Endothelial cell of umbilical vein (primary cell): ENCODE measurements around the gene MAMDC2. TPM values are rescaled to one million over a fixed set of nuclear protein-coding genes. Genes with fewer than 3 reads are reported as not detected.

ENCODE experiments used
- BruUV-seq: library from RNA; stranded (reverse); fragments of 400-500 nt; replicated peaks from 2 replicates; lab custom pipeline; 2021; lab: Mats Ljungman, UMichigan
- CTCF ChIA-PET: fragments of 300-600, 350-600 bp; sonication (Branson Sonifier 250); formaldehyde crosslinking; loops from one replicate; lab custom pipeline; 2021; ENCODE audit warnings: antibody characterized with exemption, inconsistent platforms; lab: Charles Lee
- POLR2A ChIA-PET: fragments of 300-600, 350-600 bp; sonication (Branson Sonifier 250); formaldehyde crosslinking; loops from one replicate; lab custom pipeline; 2021; ENCODE audit warnings: antibody characterized with exemption, inconsistent platforms; lab: Charles Lee
- DNase-seq: peaks from one replicate; pipeline ENCODE4 v3.0.0-alpha.2; 2011; ENCODE audit warnings: low read depth, low spot score
- FAIRE-seq: peaks from 2 replicates; lab custom pipeline; 2011; peaks lifted over from hg19 to GRCh38; lab: Jason Lieb, UNC
- H2AFZ ChIP-seq: 2 replicates; pipeline ENCODE4 v1.6.0; 2012; ENCODE audit warnings: low read depth, low read length, control low read depth, inconsistent platforms
- H3K27ac ChIP-seq: 2 replicates; pipeline ENCODE4 v1.5.1; 2011; ENCODE audit warnings: low read depth, mild to moderate bottlenecking, control low read depth, low read length, moderate library complexity; ENCODE audit not compliant: insufficient read depth
- H3K27me3 ChIP-seq, 2 experiments: 2 replicates each; pipeline versions ENCODE4 v1.6.0 to v1.6.1; 2011; ENCODE audit warnings: low read length in 2 of 2, mixed read lengths in 1 of 2; ENCODE audit not compliant: control insufficient read depth in 2 of 2, insufficient read depth in 2 of 2
- H3K36me3 ChIP-seq, 2 experiments: 2 replicates in 1 of 2; 3 replicates in 1 of 2; pipeline ENCODE4 v1.5.1; 2011; ENCODE audit warnings: low read length in 2 of 2, mild to moderate bottlenecking in 1 of 2, moderate library complexity in 1 of 2; ENCODE audit not compliant: control insufficient read depth in 2 of 2, insufficient read depth in 2 of 2; ENCODE audit errors: extremely low read depth in 1 of 2
- H3K4me1 ChIP-seq: 3 replicates; pipeline ENCODE4 v1.5.1; 2011; ENCODE audit warnings: mild to moderate bottlenecking, low read length; ENCODE audit not compliant: control insufficient read depth, insufficient read depth; ENCODE audit errors: extremely low read depth
- H3K4me2 ChIP-seq: 2 replicates; pipeline ENCODE4 v1.6.1; 2011; ENCODE audit warnings: low read length, control low read depth, mixed read lengths; ENCODE audit not compliant: insufficient read depth
- H3K4me3 ChIP-seq, 3 experiments: fragments of 200-600 bp in 1 of 3; sonication (generic), shearing (Covaris generic) in 1 of 3; replicated peaks in 1 of 3; 2 replicates each; pipeline ENCODE4 v1.5.1; 2011 to 2016; ENCODE audit warnings: control low read depth in 3 of 3, low read length in 3 of 3, mild to moderate bottlenecking in 2 of 3, inconsistent platforms in 1 of 3, low read depth in 1 of 3, moderate library complexity in 1 of 3; ENCODE audit not compliant: insufficient read depth in 1 of 3
- H3K79me2 ChIP-seq: 2 replicates; pipeline ENCODE4 v1.6.0; 2012; ENCODE audit warnings: low read length, inconsistent platforms; ENCODE audit not compliant: control insufficient read depth, insufficient read depth
- H3K9ac ChIP-seq: replicated peaks from 2 replicates; pipeline ENCODE3; 2011; ENCODE audit warnings: low read length, control low read depth; ENCODE audit not compliant: insufficient read depth; ENCODE audit errors: extremely low read depth
- H3K9me1 ChIP-seq: replicated peaks from 3 replicates; pipeline ENCODE4 v1.6.0; 2011; ENCODE audit warnings: mild to moderate bottlenecking, low read length; ENCODE audit not compliant: control insufficient read depth, insufficient read depth; ENCODE audit errors: extremely low read depth
- H3K9me3 ChIP-seq: replicated peaks from 2 replicates; pipeline ENCODE4 v1.5.1; 2012; ENCODE audit warnings: low read length, inconsistent platforms; ENCODE audit not compliant: control insufficient read depth, insufficient read depth
- H4K20me1 ChIP-seq: replicated peaks from 2 replicates; pipeline ENCODE3; 2011; ENCODE audit warnings: mild to moderate bottlenecking, low read length; ENCODE audit not compliant: control insufficient read depth, insufficient read depth; ENCODE audit errors: extremely low read depth
- EZH2 ChIP-seq: IDR thresholded peaks from 2 replicates; pipeline ENCODE4 v1.6.1; 2012; ENCODE audit warnings: borderline replicate concordance, low read depth, mild to moderate bottlenecking, moderate library complexity, low read length, inconsistent platforms; ENCODE audit not compliant: severe bottlenecking
- FOS ChIP-seq: IDR thresholded peaks from 2 replicates; pipeline ENCODE4 v1.6.1; 2011; ENCODE audit warnings: mild to moderate bottlenecking, low read length, moderate library complexity, borderline replicate concordance; ENCODE audit not compliant: insufficient read depth
- GATA2 ChIP-seq: IDR thresholded peaks from 2 replicates; pipeline ENCODE4 v1.7.0; 2011; ENCODE audit warnings: low read depth, mild to moderate bottlenecking, moderate library complexity, mixed read lengths, low read length; ENCODE audit not compliant: insufficient read length, insufficient read depth
- JUN ChIP-seq: IDR thresholded peaks from 2 replicates; pipeline ENCODE4 v1.6.1; 2011; ENCODE audit warnings: borderline replicate concordance, low read depth; ENCODE audit not compliant: insufficient read length, insufficient read depth
- MYC ChIP-seq: IDR thresholded peaks from one replicate; pipeline ENCODE4 v1.6.1; 2011; ENCODE audit warnings: mild to moderate bottlenecking, low read depth, low read length
- POLR2AphosphoS5 ChIP-seq: IDR thresholded peaks from 2 replicates; pipeline ENCODE4 v1.6.1; 2012; ENCODE audit warnings: low read depth, mild to moderate bottlenecking, control low read depth, low read length, moderate library complexity; ENCODE audit not compliant: insufficient read depth
- dilution Hi-C: fragments of 300-500 bp; cut with MboI; formaldehyde crosslinking; loops from one replicate; pipeline ENCODE4 v1.15.0; 2019; ENCODE audit warnings: low sequenced_read_pairs; ENCODE audit not compliant: extremely low pct_ligation_motif_present
- intact Hi-C: fragments of 100-400 bp; cut with micrococcal nuclease; formaldehyde crosslinking; loops from one replicate; pipeline ENCODE4 v1.10.0; 2022
- polyA plus RNA-seq, 4 experiments: library from polyadenylated mRNA; depleted of rRNA in 3 of 4; stranded (reverse) in 3 of 4; unstranded in 1 of 4; fragments of >200 nt; gene quantifications; 2 replicates each; pipeline versions ENCODE4 v1.2.1 to v1.2.3, GENCODE V29; 2011 to 2012; ENCODE audit warnings: missing spikeins in 1 of 4
- total RNA-seq: library from RNA; stranded (reverse); gene quantifications from 2 replicates; pipeline ENCODE4 v1.2.3, GENCODE V29; 2021
- TF ChIP-seq, protein P1 (sequence below), 2 donors: IDR thresholded peaks; 1 replicate in 1 of 2; 2 replicates in 1 of 2; pipeline ENCODE4 v1.5.1; 2011; ENCODE audit warnings: low read length in 2 of 2, mild to moderate bottlenecking in 2 of 2, moderate library complexity in 2 of 2, control low read depth in 1 of 2, inconsistent platforms in 1 of 2, low read depth in 1 of 2; ENCODE audit not compliant: insufficient read depth in 1 of 2; ENCODE audit errors: extremely low read depth in 1 of 2

The MAMDC2 gene
- total and polyA plus RNA-seq, 2 donors (not counting 3 experiments of a cell fraction or from before 2014, with no cell fraction given) = 0.60 to 1.1 TPM

DNA sequence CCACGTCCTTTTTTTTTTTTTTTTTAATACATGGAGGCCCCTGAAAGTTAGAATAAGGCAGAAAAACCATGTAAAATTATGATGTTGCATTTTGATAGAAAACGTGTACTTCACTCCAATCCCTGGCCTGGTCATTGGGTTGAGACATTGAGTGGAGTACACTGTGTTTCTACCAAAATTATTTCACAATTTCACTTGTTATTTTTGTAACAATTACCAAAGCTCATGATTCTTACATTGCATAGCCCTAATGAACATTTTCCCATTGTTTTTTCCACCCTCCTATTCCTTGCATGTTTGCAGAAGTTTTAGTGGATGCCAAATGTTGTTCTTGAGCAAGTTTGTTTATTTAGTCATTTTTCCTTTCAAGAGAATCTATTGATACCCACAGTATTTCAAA is 21.9 kb downstream of the MAMDC2 start:
- H3K4me2 ChIP-seq = no peak overlapping the region
- dilution Hi-C loops (no loop called here), intact Hi-C loops (no loop called here)
- TF ChIP-seq MYC (no peak), GATA2 (no peak), FOS (no peak), JUN (no peak), EZH2 (no peak)
- H3K9ac ChIP-seq = no peak overlapping the region
- CTCF ChIA-PET = no interaction called here
- no peaks in the 10 kb centered on the region for H3K36me3 ChIP-seq
- H3K4me1 ChIP-seq = no peaks in the 10 kb centered on the region
- no peaks in the 10 kb centered on the region for H4K20me1 ChIP-seq
- H3K27ac ChIP-seq = no peak overlapping the region
- H3K4me3 ChIP-seq = no peak overlapping the region
- no peaks in the 10 kb centered on the region for H3K9me1 ChIP-seq
- no peak for DNase-seq
- BruUV-seq = no TSS peak
- POLR2A ChIA-PET = no interaction called here
- FAIRE-seq = no peak
- H3K79me2 ChIP-seq = no peaks in the 10 kb centered on the region
- H2AFZ ChIP-seq = no peak overlapping the region
- no peaks in the 10 kb centered on the region for H3K9me3 ChIP-seq
- H3K27me3 ChIP-seq = peaks cover 0 to 10% of the 10 kb centered on the region in 2 experiments

DNA sequence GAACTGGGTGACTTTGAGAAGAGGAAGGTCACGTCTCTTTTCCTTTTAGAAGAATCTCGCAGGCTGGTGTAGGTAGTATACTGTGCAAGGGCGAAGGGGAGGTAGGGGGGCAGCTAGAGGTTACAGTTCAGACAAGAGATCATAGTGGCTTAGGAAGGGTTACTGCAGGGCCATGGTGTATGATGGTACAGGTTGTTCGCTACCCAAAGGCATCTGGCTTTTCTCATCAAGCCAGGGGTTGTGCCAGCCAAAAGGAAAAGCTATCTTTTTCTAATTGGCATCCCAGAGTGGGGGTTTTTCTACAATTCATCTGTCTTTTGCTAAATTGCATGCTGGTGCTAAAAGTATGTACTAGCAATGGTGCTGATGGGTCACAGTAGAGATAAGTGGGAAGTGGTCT is 22.8 kb downstream of the MAMDC2 start:
- H3K4me2 ChIP-seq = no peak overlapping the region
- FAIRE-seq = no peak

More for the DNA sequence above, 22.8 kb downstream of the MAMDC2 start:
- dilution Hi-C loops = no loop called here
- CTCF ChIA-PET = no interaction called here
- Histone ChIP-seq H2AFZ (no peak overlapping the region), H3K27ac (no peak overlapping the region), H3K4me1 (no peaks in the 10 kb centered on the region), H3K9me3 (no peaks in the 10 kb centered on the region), H3K79me2 (no peaks in the 10 kb centered on the region), H3K9ac (no peak overlapping the region), H3K36me3 (no peaks in the 10 kb centered on the region), H3K27me3 (peaks cover 0 to 10% of the 10 kb centered on the region in 2 experiments), H3K4me3 (no peak overlapping the region), H3K9me1 (no peaks in the 10 kb centered on the region), H4K20me1 (no peaks in the 10 kb centered on the region)
- POLR2A ChIA-PET = no interaction called here
- BruUV-seq = no TSS peak
- intact Hi-C loops = no loop called here
- no peak for DNase-seq
- TF ChIP-seq, protein P1, sequence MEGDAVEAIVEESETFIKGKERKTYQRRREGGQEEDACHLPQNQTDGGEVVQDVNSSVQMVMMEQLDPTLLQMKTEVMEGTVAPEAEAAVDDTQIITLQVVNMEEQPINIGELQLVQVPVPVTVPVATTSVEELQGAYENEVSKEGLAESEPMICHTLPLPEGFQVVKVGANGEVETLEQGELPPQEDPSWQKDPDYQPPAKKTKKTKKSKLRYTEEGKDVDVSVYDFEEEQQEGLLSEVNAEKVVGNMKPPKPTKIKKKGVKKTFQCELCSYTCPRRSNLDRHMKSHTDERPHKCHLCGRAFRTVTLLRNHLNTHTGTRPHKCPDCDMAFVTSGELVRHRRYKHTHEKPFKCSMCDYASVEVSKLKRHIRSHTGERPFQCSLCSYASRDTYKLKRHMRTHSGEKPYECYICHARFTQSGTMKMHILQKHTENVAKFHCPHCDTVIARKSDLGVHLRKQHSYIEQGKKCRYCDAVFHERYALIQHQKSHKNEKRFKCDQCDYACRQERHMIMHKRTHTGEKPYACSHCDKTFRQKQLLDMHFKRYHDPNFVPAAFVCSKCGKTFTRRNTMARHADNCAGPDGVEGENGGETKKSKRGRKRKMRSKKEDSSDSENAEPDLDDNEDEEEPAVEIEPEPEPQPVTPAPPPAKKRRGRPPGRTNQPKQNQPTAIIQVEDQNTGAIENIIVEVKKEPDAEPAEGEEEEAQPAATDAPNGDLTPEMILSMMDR (IDR thresholded peaks at IDR 0.05; ENCODE audit: extremely low read depth in 1 of 2, insufficient read depth in 1 of 2, low read depth in 1 of 2, low read length in 2 of 2) = no peak
- no peak for TF ChIP-seq POLR2AphosphoS5
